H1 (cell line): ENCODE measurements around the gene ADPRS. TPM values are rescaled to one million over a fixed set of nuclear protein-coding genes. Genes with fewer than 3 reads are reported as not detected.

Experiments used
- RFX5 ChIP-seq: IDR thresholded peaks from 2 replicates; pipeline ENCODE4 v1.6.1; 2011; ENCODE audit warnings: low read depth, low read length, improper control_type of control experiment, borderline replicate concordance
- SP1 ChIP-seq: IDR thresholded peaks from 2 replicates; pipeline ENCODE4 v1.6.1; 2011; ENCODE audit warnings: low read depth, low read length
- polyA plus RNA-seq, 7 experiments: library from polyadenylated mRNA; depleted of rRNA in 3 of 7; stranded (reverse) in 5 of 7; unstranded in 2 of 7; fragments of >200 nt in 5 of 7; fragments of 200-250 nt in 2 of 7; gene quantifications; 1 replicate in 5 of 7; 2 replicates in 1 of 7; 4 replicates in 1 of 7; pipeline versions ENCODE4 v1.2.1 to v1.2.3, GENCODE V29; 2011 to 2013; ENCODE audit warnings: missing spikeins in 2 of 7, mixed read lengths in 2 of 7
- total RNA-seq: library from RNA; stranded (reverse); fragmentation: NEBNext Ultra II Directional; extraction: Animal tissue kit (Norgen Biotek cat#: 25700); gene quantifications from 2 replicates; pipeline ENCODE4 v1.2.1, GENCODE V29; 2021

ADPRS gene
- total and polyA plus RNA-seq, 2 of the 8 experiments (the other 6 are each of a cell fraction or from before 2014, with no cell fraction given) = 22.9 to 38.1 TPM

GRCh38 chr1:36108314-36108713 is 19.6 kb downstream of the ADPRS start (continued):
- no peak for TF ChIP-seq SP1
- no peak for TF ChIP-seq RFX5
